HepG2 (cell line): Measurements from ENCODE around the gene RPLP2. TPM values are rescaled to one million over a fixed set of nuclear protein-coding genes. Genes with fewer than 3 reads are reported as not detected.

Source experiments
- ATAC-seq: fragments of 200-7000 bp; cut with Tn5 transposase; 3 replicates; pipeline ENCODE4 v1.9.1; 2020; ENCODE audit warnings: mild to moderate bottlenecking, moderate library complexity
- BruUV-seq: library from RNA; stranded (reverse); fragments of 400-500 nt; replicated peaks from 2 replicates; lab custom pipeline; 2021; lab: Mats Ljungman, UMichigan
- CTCF ChIA-PET: fragments of 300-600 bp; formaldehyde crosslinking; extraction: SDS; loops from one replicate; lab custom pipeline; 2021; ENCODE audit warnings: low total read pairs, inconsistent platforms, low intra/inter-chr PET ratio; lab: Yijun Ruan, JAX
- POLR2A ChIA-PET: fragments of 350-600 bp; sonication (Branson Sonifier 250); formaldehyde crosslinking; loops from one replicate; lab custom pipeline; 2020; ENCODE audit warnings: antibody characterized with exemption, inconsistent platforms; lab: Yijun Ruan, JAX
- DNase-seq: peaks from one replicate; pipeline ENCODE4 v3.0.0-alpha.2; 2015; ENCODE audit warnings: low spot score
- FAIRE-seq: peaks from 3 replicates; lab custom pipeline; 2011; peaks lifted over from hg19 to GRCh38; lab: Jason Lieb, UNC
- H2AFZ ChIP-seq: one replicate; pipeline ENCODE4 v1.6.1; 2011; ENCODE audit warnings: low read length, inconsistent platforms
- H3K27ac ChIP-seq: fragments of 300-600 bp; 3 replicates; pipeline ENCODE4 v1.8.0; 2011; ENCODE audit warnings: mixed run types, mild to moderate bottlenecking, mixed read lengths, low read length, inconsistent platforms; ENCODE audit not compliant: insufficient read depth; ENCODE audit errors: extremely low read length
- H3K27me3 ChIP-seq, 2 experiments: fragments of 200-600 bp in 1 of 2; 2 replicates in 1 of 2; 3 replicates in 1 of 2; pipeline versions ENCODE4 v1.6.0 to v1.8.0; 2011; ENCODE audit warnings: low read length in 2 of 2, mild to moderate bottlenecking in 2 of 2, moderate library complexity in 2 of 2, inconsistent platforms in 1 of 2; ENCODE audit not compliant: insufficient read depth in 2 of 2, control insufficient read depth in 1 of 2
- H3K36me3 ChIP-seq, 2 experiments: fragments of 200-600 bp in 1 of 2; replicated peaks in 1 of 2; 2 replicates in 1 of 2; 3 replicates in 1 of 2; pipeline versions ENCODE4 v1.5.1 to v1.8.0; 2011; ENCODE audit warnings: low read length in 2 of 2, inconsistent platforms in 1 of 2; ENCODE audit not compliant: insufficient read depth in 2 of 2, control insufficient read depth in 1 of 2
- H3K4me1 ChIP-seq: 2 replicates; pipeline ENCODE4 v1.5.1; 2012; ENCODE audit warnings: low read length, inconsistent platforms; ENCODE audit not compliant: insufficient read depth
- H3K4me2 ChIP-seq: 2 replicates; pipeline ENCODE4 v1.6.0; 2011; ENCODE audit warnings: low read depth, low read length, inconsistent platforms
- H3K4me3 ChIP-seq, 3 experiments: fragments of 200-600 bp in 1 of 3; sonication (generic), shearing (Covaris generic) in 1 of 3; replicated peaks in 1 of 3; 2 replicates each; pipeline ENCODE4 v1.5.1; 2011 to 2016; ENCODE audit warnings: low read length in 3 of 3, inconsistent platforms in 2 of 3, low read depth in 2 of 3, mild to moderate bottlenecking in 2 of 3, control low read depth in 1 of 3, mixed read lengths in 1 of 3; ENCODE audit not compliant: insufficient read depth in 1 of 3
- H3K79me2 ChIP-seq: one replicate; pipeline ENCODE4 v1.6.1; 2011; ENCODE audit warnings: low read length, inconsistent platforms; ENCODE audit not compliant: insufficient read depth
- H3K9ac ChIP-seq: 2 replicates; pipeline ENCODE4 v1.6.0; 2011; ENCODE audit warnings: mild to moderate bottlenecking, low read depth, low read length, inconsistent platforms; ENCODE audit not compliant: insufficient read depth
- H3K9me3 ChIP-seq: 2 replicates; pipeline ENCODE4 v1.5.1; 2012; ENCODE audit warnings: mild to moderate bottlenecking, low read length
- H4K20me1 ChIP-seq: 2 replicates; pipeline ENCODE4 v1.6.0; 2011; ENCODE audit warnings: inconsistent platforms, mild to moderate bottlenecking, low read length, moderate library complexity; ENCODE audit not compliant: insufficient read depth
- DDIT3 ChIP-seq: sonication (generic); formaldehyde crosslinking; IDR thresholded peaks from 2 replicates; pipeline ENCODE4 v1.4.0; 2020; ENCODE audit warnings: mild to moderate bottlenecking, missing genetic modification reagents
- POLR2A ChIP-seq, 2 experiments: IDR thresholded peaks; 2 replicates each; pipeline ENCODE4 v1.6.1; 2011; ENCODE audit warnings: low read depth in 2 of 2, low read length in 2 of 2, mild to moderate bottlenecking in 1 of 2, moderate library complexity in 1 of 2; ENCODE audit not compliant: insufficient read depth in 1 of 2
- WGBS: methylation state at CpG from one replicate; pipeline ENCODE4 v1.1.6; 2017; ENCODE audit warnings: low lambda C conversion rate; 5-methylcytosine and 5-hydroxymethylcytosine counted together
- in situ Hi-C: cut with HindIII; loops from 2 replicates; pipeline ENCODE4 v1.10.0; 2017; ENCODE audit warnings: low pct_unique_long_range_greater_than_20kb; ENCODE audit not compliant: extremely low pct_ligation_motif_present
- intact Hi-C: fragments of 100-400 bp; cut with micrococcal nuclease; formaldehyde crosslinking; loops from one replicate; pipeline ENCODE4 v1.10.0; 2022; ENCODE audit not compliant: unreplicated experiment
- polyA plus RNA-seq, 8 experiments: library from polyadenylated mRNA; depleted of rRNA in 3 of 8; stranded (reverse) in 7 of 8; unstranded in 1 of 8; fragments of >200 nt; fragmentation: Illumina TruSeq in 4 of 8; extraction: Trizol in 4 of 8; gene quantifications; 2 replicates each; pipeline versions ENCODE4 v1.2.1 to v1.2.3, GENCODE V29; 2011 to 2016; ENCODE audit warnings: low read depth in 4 of 8, missing spikeins in 1 of 8, mixed read lengths in 1 of 8; ENCODE audit not compliant: insufficient read depth in 1 of 8
- total RNA-seq, 5 experiments: library from RNA; depleted of rRNA; stranded (reverse); fragments of >200 nt; fragmentation: Illumina TruSeq; extraction: Trizol; gene quantifications; 2 replicates each; pipeline ENCODE4 v1.2.3, GENCODE V29; 2016; ENCODE audit warnings: low read depth in 1 of 5
- TF ChIP-seq, protein P1 (sequence below), 2 experiments: IDR thresholded peaks; 2 replicates each; pipeline ENCODE4 v1.6.1; 2011 to 2012; ENCODE audit warnings: low read length in 2 of 2, borderline replicate concordance in 1 of 2, low read depth in 1 of 2, mild to moderate bottlenecking in 1 of 2, moderate library complexity in 1 of 2

RPLP2 gene
- total and polyA plus RNA-seq, 2 of the 13 experiments (the other 11 are each of a cell fraction or from before 2014, with no cell fraction given), result 978 to 2,106 TPM

DNA sequence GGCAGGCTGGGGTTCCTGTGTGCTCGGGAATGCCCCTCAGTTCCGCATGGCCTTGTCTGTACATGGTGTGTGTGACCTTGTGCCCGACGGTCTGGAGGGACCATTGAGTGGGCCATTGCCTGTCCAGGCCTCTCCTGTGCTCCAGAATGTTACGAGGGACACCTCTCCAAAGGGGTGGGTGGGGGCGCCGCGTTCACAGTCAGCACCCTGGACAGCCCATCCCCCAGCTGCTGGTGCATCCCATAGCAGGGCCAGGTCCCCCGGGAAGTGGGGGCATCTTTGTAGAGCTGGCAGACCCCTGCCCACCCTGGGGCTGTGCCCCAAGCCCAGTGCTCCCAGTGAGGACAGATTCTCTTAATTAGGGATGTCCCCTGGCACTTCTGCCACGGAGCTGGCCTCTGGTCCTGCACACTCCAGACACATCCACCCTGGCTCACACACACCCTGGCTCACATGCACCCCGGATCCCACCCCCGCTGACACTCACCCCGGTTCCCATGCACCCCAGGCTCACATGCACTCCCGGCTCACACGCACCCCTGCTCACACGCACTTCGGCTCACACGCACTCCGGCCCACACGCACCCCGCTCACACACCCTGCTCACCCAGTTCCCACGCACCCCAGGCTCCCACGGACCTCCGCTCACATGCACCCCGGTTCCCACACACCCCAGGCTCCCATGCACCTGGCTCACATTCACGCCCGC is 48.4 kb downstream of the RPLP2 start:
- DNase-seq, result no peak
- BruUV-seq, result no TSS peak
- 91% methylated on average over 18 of the region's 27 CpGs for WGBS
- Histone ChIP-seq H3K27me3 (no peaks in the 10 kb centered on the region), H3K36me3 (peaks cover 0 to 1% of the 10 kb centered on the region in 2 experiments; a peak in 2 of 5 replicates), H3K4me1 (no peaks in the 10 kb centered on the region), H3K4me3 (no peak overlapping the region), H3K9ac (no peak overlapping the region), H2AFZ (no peak overlapping the region), H3K4me2 (no peak overlapping the region), H3K79me2 (no peaks in the 10 kb centered on the region), H3K27ac (no peak overlapping the region), H4K20me1 (no peaks in the 10 kb centered on the region; the same call in 1 of the 2 replicates), H3K9me3 (no peaks in the 10 kb centered on the region)
- no peak for FAIRE-seq
- no peak for ATAC-seq
- intact Hi-C loops, result no loop called here
- ChIA-PET POLR2A (no interaction called here), CTCF (no interaction called here)
- in situ Hi-C loops, result no loop called here
- TF ChIP-seq DDIT3 (CRISPR knock-in tag) (no peak), POLR2A (IDR thresholded peaks at IDR 0.05; ENCODE audit: insufficient read depth in 1 of 2, low read depth in 2 of 2, low read length in 2 of 2) (0 out of 4 replicates have a peak, but pooled peaks of 1 of the 2 experiments have one; percentile 24)
- TF ChIP-seq, protein P1, sequence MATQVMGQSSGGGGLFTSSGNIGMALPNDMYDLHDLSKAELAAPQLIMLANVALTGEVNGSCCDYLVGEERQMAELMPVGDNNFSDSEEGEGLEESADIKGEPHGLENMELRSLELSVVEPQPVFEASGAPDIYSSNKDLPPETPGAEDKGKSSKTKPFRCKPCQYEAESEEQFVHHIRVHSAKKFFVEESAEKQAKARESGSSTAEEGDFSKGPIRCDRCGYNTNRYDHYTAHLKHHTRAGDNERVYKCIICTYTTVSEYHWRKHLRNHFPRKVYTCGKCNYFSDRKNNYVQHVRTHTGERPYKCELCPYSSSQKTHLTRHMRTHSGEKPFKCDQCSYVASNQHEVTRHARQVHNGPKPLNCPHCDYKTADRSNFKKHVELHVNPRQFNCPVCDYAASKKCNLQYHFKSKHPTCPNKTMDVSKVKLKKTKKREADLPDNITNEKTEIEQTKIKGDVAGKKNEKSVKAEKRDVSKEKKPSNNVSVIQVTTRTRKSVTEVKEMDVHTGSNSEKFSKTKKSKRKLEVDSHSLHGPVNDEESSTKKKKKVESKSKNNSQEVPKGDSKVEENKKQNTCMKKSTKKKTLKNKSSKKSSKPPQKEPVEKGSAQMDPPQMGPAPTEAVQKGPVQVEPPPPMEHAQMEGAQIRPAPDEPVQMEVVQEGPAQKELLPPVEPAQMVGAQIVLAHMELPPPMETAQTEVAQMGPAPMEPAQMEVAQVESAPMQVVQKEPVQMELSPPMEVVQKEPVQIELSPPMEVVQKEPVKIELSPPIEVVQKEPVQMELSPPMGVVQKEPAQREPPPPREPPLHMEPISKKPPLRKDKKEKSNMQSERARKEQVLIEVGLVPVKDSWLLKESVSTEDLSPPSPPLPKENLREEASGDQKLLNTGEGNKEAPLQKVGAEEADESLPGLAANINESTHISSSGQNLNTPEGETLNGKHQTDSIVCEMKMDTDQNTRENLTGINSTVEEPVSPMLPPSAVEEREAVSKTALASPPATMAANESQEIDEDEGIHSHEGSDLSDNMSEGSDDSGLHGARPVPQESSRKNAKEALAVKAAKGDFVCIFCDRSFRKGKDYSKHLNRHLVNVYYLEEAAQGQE (IDR thresholded peaks at IDR 0.05; ENCODE audit: borderline replicate concordance in 1 of 2, low read depth in 1 of 2, low read length in 2 of 2), result peak in 1 of 2 experiments; percentile 22; a peak in 1 of 4 replicates
